ENCODE results near the gene WDR19.
A peak's percentile ranks its signal among the peaks of the same experiment; 100 is the strongest.
"Not testable (repeated sequence)": the region's sequence is repeated elsewhere in the genome, so short reads cannot be mapped to it uniquely, and the experiment has no call there.

WDR19 gene

GRCh38 chr4:39285111-39285795, 102.9 kb downstream of the WDR19 start:
- DNase-seq (ENCODE audit: insufficient read length, low spot score) (no peak), FAIRE-seq (no peak)
- TF ChIP-seq TAF1 (IDR thresholded peaks at IDR 0.05; ENCODE audit: low read depth, low read length) (no peak), POLR2AphosphoS5 (IDR thresholded peaks at IDR 0.05; ENCODE audit: low read depth, low read length) (no peak), PAX5 (IDR thresholded peaks at IDR 0.05; ENCODE audit: insufficient read depth, low read length, severe bottlenecking) (no peak)

- no peak for TF ChIP-seq POLR2A (IDR thresholded peaks at IDR 0.05; ENCODE audit: low read depth, low read length)
- TF ChIP-seq TAF1 (IDR thresholded peaks at IDR 0.05; ENCODE audit: low read depth, low read length), result no peak
- no peak for TF ChIP-seq POU2F2 (IDR thresholded peaks at IDR 0.05; ENCODE audit: low read depth, low read length)
- TF ChIP-seq PAX5 (IDR thresholded peaks at IDR 0.05; ENCODE audit: insufficient read depth, low read length, severe bottlenecking), result no peak
- no peak for TF ChIP-seq SPI1 (IDR thresholded peaks at IDR 0.05; ENCODE audit: low read depth, low read length)
- TF ChIP-seq POLR2AphosphoS5 (IDR thresholded peaks at IDR 0.05; ENCODE audit: low read depth, low read length), result no peak
- no peak for FAIRE-seq
- DNase-seq (ENCODE audit: insufficient read length, low spot score), result no peak
Measured at GRCh38 chr4:39285853-39286252, 103.5 kb downstream of the WDR19 start.

GRCh38 chr4:39286263-39286662, 103.9 kb downstream of the WDR19 start:
- TF ChIP-seq POLR2A (IDR thresholded peaks at IDR 0.05; ENCODE audit: low read depth, low read length), result no peak
- no peak for TF ChIP-seq POLR2AphosphoS5 (IDR thresholded peaks at IDR 0.05; ENCODE audit: low read depth, low read length)
- no peak for TF ChIP-seq POU2F2 (IDR thresholded peaks at IDR 0.05; ENCODE audit: low read depth, low read length)
- no peak for TF ChIP-seq PAX5 (IDR thresholded peaks at IDR 0.05; ENCODE audit: insufficient read depth, low read length, severe bottlenecking)
- no peak for TF ChIP-seq TAF1 (IDR thresholded peaks at IDR 0.05; ENCODE audit: low read depth, low read length)
- DNase-seq (ENCODE audit: insufficient read length, low spot score) (no peak), FAIRE-seq (no peak)

- TF ChIP-seq POU2F2 (IDR thresholded peaks at IDR 0.05; ENCODE audit: low read depth, low read length) (no peak), POLR2AphosphoS5 (IDR thresholded peaks at IDR 0.05; ENCODE audit: low read depth, low read length) (no peak), PAX5 (IDR thresholded peaks at IDR 0.05; ENCODE audit: insufficient read depth, low read length, severe bottlenecking) (no peak), POLR2A (IDR thresholded peaks at IDR 0.05; ENCODE audit: low read depth, low read length) (no peak), SPI1 (IDR thresholded peaks at IDR 0.05; ENCODE audit: low read depth, low read length) (no peak), TAF1 (IDR thresholded peaks at IDR 0.05; ENCODE audit: low read depth, low read length) (no peak)
Measured at GRCh38 chr4:39287223-39287622, 104.9 kb downstream of the WDR19 start.

GRCh38 chr4:39291686-39292085, 109.4 kb downstream of the WDR19 start:
- peak; percentile 45 for FAIRE-seq
- TF ChIP-seq SPI1 (IDR thresholded peaks at IDR 0.05; ENCODE audit: low read depth, low read length), result no peak
- no peak for TF ChIP-seq POLR2A (IDR thresholded peaks at IDR 0.05; ENCODE audit: low read depth, low read length)
- TF ChIP-seq POLR2AphosphoS5 (IDR thresholded peaks at IDR 0.05; ENCODE audit: low read depth, low read length), result no peak
- TF ChIP-seq PAX5 (IDR thresholded peaks at IDR 0.05; ENCODE audit: insufficient read depth, low read length, severe bottlenecking), result no peak
- no peak for TF ChIP-seq TAF1 (IDR thresholded peaks at IDR 0.05; ENCODE audit: low read depth, low read length)
- TF ChIP-seq POU2F2 (IDR thresholded peaks at IDR 0.05; ENCODE audit: low read depth, low read length), result no peak
- DNase-seq (ENCODE audit: insufficient read length, low spot score), result no peak

More at GRCh38 chr4:39287223-39287622, 104.9 kb downstream of the WDR19 start:
- DNase-seq (ENCODE audit: insufficient read length, low spot score), result no peak
- no peak for FAIRE-seq

- FAIRE-seq; DNase-seq (ENCODE audit: insufficient read length, low spot score): not testable (repeated sequence)
Measured at GRCh38 chr4:39292433-39292832, 110.1 kb downstream of the WDR19 start.

- TF ChIP-seq PAX5 (IDR thresholded peaks at IDR 0.05; ENCODE audit: insufficient read depth, low read length, severe bottlenecking), result no peak
- TF ChIP-seq TAF1 (IDR thresholded peaks at IDR 0.05; ENCODE audit: low read depth, low read length), result no peak
- no peak for TF ChIP-seq POU2F2 (IDR thresholded peaks at IDR 0.05; ENCODE audit: low read depth, low read length)
- no peak for TF ChIP-seq POLR2A (IDR thresholded peaks at IDR 0.05; ENCODE audit: low read depth, low read length)
- no peak for TF ChIP-seq POLR2AphosphoS5 (IDR thresholded peaks at IDR 0.05; ENCODE audit: low read depth, low read length)
- TF ChIP-seq SPI1 (IDR thresholded peaks at IDR 0.05; ENCODE audit: low read depth, low read length), result no peak
- DNase-seq (ENCODE audit: insufficient read length, low spot score) (no peak), FAIRE-seq (no peak)
Measured at GRCh38 chr4:39295784-39296183, 113.5 kb downstream of the WDR19 start.

GRCh38 chr4:39302901-39303300, 120.6 kb downstream of the WDR19 start:
- DNase-seq (ENCODE audit: insufficient read length, low spot score), result no peak
- no peak for FAIRE-seq
- no peak for TF ChIP-seq POLR2AphosphoS5 (IDR thresholded peaks at IDR 0.05; ENCODE audit: low read depth, low read length)
- TF ChIP-seq POU2F2 (IDR thresholded peaks at IDR 0.05; ENCODE audit: low read depth, low read length), result no peak
- TF ChIP-seq PAX5 (IDR thresholded peaks at IDR 0.05; ENCODE audit: insufficient read depth, low read length, severe bottlenecking), result no peak
- TF ChIP-seq POLR2A (IDR thresholded peaks at IDR 0.05; ENCODE audit: low read depth, low read length), result no peak
- no peak for TF ChIP-seq TAF1 (IDR thresholded peaks at IDR 0.05; ENCODE audit: low read depth, low read length)
- TF ChIP-seq SPI1 (IDR thresholded peaks at IDR 0.05; ENCODE audit: low read depth, low read length), result no peak

GRCh38 chr4:39303871-39304270, 121.5 kb downstream of the WDR19 start:
- no peak for FAIRE-seq
- TF ChIP-seq TAF1 (IDR thresholded peaks at IDR 0.05; ENCODE audit: low read depth, low read length), result no peak
- no peak for TF ChIP-seq SPI1 (IDR thresholded peaks at IDR 0.05; ENCODE audit: low read depth, low read length)
- TF ChIP-seq POLR2AphosphoS5 (IDR thresholded peaks at IDR 0.05; ENCODE audit: low read depth, low read length), result no peak
- TF ChIP-seq PAX5 (IDR thresholded peaks at IDR 0.05; ENCODE audit: insufficient read depth, low read length, severe bottlenecking), result no peak
- TF ChIP-seq POU2F2 (IDR thresholded peaks at IDR 0.05; ENCODE audit: low read depth, low read length), result no peak
- no peak for TF ChIP-seq POLR2A (IDR thresholded peaks at IDR 0.05; ENCODE audit: low read depth, low read length)

GRCh38 chr4:39304651-39305050, 122.3 kb downstream of the WDR19 start:
- FAIRE-seq (no peak), DNase-seq (ENCODE audit: insufficient read length, low spot score) (no peak)
- TF ChIP-seq POLR2AphosphoS5 (IDR thresholded peaks at IDR 0.05; ENCODE audit: low read depth, low read length) (no peak), POLR2A (IDR thresholded peaks at IDR 0.05; ENCODE audit: low read depth, low read length) (no peak), PAX5 (IDR thresholded peaks at IDR 0.05; ENCODE audit: insufficient read depth, low read length, severe bottlenecking) (no peak), SPI1 (IDR thresholded peaks at IDR 0.05; ENCODE audit: low read depth, low read length) (no peak)

More at GRCh38 chr4:39303871-39304270, 121.5 kb downstream of the WDR19 start:
- DNase-seq (ENCODE audit: insufficient read length, low spot score), result no peak
